Coronary artery (tissue), 2 donors: ENCODE measurements around the gene FREY1.

ENCODE experiments used
- DNase-seq: peaks from one replicate; pipeline ENCODE4 v3.0.0-alpha.2; 2017; ENCODE audit warnings: low spot score
- H3K27ac ChIP-seq, 2 donors: fragments of 200-600 bp; sonication (generic); one replicate each; pipeline ENCODE4 v1.5.1; 2016 to 2019
- H3K4me3 ChIP-seq: fragments of 200-600 bp; sonication (generic); 2 replicates; pipeline ENCODE4 v1.5.1; 2016; ENCODE audit warnings: mild to moderate bottlenecking, moderate library complexity
- TF ChIP-seq, protein P1 (sequence below): fragments of 200-600 bp; sonication (generic); IDR thresholded peaks from one replicate; pipeline ENCODE4 v1.5.1; 2019; ENCODE audit warnings: antibody characterized with exemption

FREY1 gene

GRCh38 chr11:45924927-45925326 is 17.9 kb upstream of the FREY1 start:
- no peak overlapping the region for H3K27ac ChIP-seq
- TF ChIP-seq, protein P1, sequence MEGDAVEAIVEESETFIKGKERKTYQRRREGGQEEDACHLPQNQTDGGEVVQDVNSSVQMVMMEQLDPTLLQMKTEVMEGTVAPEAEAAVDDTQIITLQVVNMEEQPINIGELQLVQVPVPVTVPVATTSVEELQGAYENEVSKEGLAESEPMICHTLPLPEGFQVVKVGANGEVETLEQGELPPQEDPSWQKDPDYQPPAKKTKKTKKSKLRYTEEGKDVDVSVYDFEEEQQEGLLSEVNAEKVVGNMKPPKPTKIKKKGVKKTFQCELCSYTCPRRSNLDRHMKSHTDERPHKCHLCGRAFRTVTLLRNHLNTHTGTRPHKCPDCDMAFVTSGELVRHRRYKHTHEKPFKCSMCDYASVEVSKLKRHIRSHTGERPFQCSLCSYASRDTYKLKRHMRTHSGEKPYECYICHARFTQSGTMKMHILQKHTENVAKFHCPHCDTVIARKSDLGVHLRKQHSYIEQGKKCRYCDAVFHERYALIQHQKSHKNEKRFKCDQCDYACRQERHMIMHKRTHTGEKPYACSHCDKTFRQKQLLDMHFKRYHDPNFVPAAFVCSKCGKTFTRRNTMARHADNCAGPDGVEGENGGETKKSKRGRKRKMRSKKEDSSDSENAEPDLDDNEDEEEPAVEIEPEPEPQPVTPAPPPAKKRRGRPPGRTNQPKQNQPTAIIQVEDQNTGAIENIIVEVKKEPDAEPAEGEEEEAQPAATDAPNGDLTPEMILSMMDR, result no peak
- no peak for DNase-seq
- H3K4me3 ChIP-seq, result no peak overlapping the region

DNA sequence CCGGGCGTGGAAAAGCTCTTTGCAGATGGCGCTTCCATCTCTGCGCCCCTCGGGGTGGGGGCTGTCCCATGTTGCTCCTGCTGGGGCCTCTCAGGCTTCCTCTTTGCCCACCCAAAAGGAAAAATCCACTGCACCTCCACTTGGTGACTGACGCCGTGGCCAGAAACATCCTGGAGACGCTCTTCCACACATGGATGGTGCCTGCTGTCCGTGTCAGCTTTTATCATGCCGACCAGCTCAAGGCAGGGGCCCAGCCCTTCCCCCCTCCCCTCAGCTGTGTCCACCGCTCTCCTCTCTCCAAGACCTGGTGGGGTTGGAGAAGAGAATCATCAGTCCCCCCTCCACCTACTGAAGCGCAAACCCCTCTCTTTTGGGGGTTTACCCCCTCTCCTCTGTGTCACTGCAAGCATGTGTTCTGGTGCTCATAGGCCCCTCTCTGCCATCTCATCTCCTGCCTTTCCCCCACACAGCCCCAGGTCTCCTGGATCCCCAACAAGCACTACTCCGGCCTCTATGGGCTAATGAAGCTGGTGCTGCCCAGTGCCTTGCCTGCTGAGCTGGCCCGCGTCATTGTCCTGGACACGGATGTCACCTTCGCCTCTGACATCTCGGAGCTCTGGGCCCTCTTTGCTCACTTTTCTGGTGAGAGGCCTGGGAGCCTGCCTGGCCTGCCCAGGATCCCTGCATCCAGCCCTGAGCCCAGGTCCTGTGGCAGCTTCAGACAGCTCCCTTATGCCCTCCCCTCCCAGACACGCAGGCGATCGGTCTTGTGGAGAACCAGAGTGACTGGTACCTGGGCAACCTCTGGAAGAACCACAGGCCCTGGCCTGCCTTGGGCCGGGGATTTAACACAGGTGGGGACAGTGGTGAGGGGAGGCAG is 17.2 kb upstream of the FREY1 start:
- Histone ChIP-seq H3K27ac (no peak overlapping the region), H3K4me3 (no peak overlapping the region)
- TF ChIP-seq, protein P1, result no peak
- DNase-seq, result peak; percentile 65

DNA sequence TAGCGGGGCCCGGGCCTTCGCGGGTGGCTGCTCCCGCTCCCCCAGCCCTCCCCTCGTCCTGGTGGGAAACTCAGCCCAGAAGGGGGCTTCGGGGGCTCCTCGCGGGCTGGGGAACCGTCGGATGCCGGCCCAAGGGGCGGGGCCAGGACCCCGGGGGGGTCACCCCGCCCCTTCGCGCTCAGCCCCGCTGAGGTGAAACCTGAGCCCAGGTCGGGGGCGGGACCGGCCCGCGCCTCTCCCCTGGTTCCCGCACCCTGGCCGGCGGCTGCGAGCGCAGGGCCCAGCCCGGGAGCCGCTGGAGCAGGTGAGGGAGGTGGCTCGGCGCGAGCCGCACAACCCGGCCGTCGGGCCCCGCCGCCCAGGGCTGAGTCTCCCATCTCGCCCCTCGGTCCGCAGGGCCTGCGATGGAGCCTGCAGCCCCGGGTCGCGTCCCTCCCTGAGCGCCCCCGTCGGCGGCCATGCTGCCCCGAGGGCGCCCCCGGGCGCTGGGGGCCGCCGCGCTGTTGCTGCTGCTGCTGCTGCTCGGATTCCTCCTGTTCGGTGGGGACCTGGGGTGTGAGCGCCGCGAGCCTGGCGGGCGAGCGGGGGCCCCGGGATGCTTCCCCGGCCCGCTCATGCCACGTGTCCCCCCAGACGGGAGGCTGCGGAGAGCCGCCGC is 15.5 kb upstream of the FREY1 start, which contains the start of gene LARGE2:
LARGE2 (plus strand) TSS at position 232 of the 658 bp plus-strand sequence; CDS start at position 459, 227 bp downstream.
- DNase-seq, result no peak

DNA sequence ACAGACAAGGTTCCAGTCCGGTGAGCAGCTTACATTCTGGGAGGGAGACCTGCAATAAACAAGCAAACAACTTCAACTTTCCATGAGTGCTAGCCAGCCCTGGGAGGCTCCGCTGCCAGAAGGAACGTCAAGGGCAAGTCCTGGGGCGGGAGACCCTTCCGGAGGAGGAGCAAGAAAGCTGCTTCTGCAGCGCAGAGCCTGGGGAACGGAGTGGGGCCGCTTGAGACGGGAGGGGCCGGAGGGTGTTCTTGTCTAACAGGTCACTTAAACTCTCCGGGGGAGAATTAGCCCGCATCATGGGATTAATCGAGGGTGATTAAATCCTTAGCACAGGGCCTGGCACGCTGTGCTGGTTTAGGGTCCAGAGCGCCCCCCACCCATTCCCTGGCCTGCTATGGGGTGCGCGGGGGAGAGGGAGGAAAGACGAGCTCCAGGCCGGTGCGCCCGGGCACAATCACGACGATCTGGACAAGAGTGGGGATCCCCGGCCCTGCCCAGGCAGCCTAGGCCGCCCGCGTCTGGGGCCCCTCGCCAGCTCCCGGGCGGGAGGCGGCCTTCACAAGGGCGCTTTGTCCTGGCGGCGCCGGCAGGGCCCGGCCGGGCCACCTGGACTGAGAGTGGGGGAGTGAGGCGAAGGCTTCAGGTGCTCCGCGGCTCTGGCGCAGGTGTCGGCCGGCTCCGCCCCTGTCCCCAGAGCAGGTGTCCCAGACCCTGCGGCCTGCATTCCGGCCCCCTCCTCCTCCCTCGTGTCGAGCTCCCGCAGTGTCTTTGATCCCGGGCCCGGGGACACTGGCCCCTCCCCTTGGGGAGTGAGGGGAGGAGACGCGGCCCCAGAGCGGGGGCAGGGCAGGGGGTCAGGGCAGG is 14.7 kb upstream of the FREY1 start:
- Histone ChIP-seq H3K4me3 (peak overlapping the region; percentile 67), H3K27ac (no peak overlapping the region)
- DNase-seq, result peak; percentile 70

More for the DNA sequence above, 15.5 kb upstream of the FREY1 start, which contains the start of gene LARGE2:
- Histone ChIP-seq H3K4me3 (peak within 1 kb of the TSS; percentile 67), H3K27ac (no peak within 1 kb of the TSS)
- TF ChIP-seq, protein P1, result no peak

GRCh38 chr11:45920531-45921477 is 13.7 kb upstream of the FREY1 start:
- no peak for DNase-seq
- H3K27ac ChIP-seq, result no peak overlapping the region
- TF ChIP-seq, protein P1, result no peak

More for the DNA sequence above, 14.7 kb upstream of the FREY1 start:
- TF ChIP-seq, protein P1, result no peak

More at GRCh38 chr11:45920531-45921477, 13.7 kb upstream of the FREY1 start:
- H3K4me3 ChIP-seq, result no peak overlapping the region
